ENCODE data around the gene SLC8A1.

DNA sequence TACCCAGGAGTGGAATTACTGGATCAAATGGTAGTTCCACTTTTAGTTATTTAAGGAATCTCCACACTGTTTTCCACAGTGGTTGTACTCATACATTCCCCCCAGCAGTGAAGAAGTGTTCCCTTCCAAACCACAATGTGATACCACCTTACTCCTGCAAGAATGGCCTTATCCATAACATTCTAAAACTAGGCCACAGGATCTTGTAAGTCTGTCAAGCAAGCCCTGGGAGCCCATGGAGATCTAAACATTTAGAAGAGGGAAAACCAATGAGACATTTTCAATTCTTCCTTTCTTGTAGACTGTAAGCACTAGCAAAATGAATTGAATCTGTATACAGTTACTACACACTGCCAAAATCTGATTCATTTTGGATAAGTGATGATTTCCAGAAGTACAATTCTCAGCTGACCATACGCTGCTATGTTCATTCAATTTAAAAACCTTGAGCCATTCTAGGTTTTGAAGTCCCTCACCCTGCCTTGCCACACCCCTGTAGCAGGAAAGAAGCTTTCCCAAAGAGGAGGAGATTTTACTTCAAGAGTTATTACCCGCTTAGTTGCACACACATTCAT, 149.1 kb downstream of the SLC8A1 start:
- TF ChIP-seq, protein P1, sequence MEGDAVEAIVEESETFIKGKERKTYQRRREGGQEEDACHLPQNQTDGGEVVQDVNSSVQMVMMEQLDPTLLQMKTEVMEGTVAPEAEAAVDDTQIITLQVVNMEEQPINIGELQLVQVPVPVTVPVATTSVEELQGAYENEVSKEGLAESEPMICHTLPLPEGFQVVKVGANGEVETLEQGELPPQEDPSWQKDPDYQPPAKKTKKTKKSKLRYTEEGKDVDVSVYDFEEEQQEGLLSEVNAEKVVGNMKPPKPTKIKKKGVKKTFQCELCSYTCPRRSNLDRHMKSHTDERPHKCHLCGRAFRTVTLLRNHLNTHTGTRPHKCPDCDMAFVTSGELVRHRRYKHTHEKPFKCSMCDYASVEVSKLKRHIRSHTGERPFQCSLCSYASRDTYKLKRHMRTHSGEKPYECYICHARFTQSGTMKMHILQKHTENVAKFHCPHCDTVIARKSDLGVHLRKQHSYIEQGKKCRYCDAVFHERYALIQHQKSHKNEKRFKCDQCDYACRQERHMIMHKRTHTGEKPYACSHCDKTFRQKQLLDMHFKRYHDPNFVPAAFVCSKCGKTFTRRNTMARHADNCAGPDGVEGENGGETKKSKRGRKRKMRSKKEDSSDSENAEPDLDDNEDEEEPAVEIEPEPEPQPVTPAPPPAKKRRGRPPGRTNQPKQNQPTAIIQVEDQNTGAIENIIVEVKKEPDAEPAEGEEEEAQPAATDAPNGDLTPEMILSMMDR (IDR thresholded peaks at IDR 0.05; ENCODE audit: insufficient read depth, low read depth, low read length) = no peak
- no peak for TF ChIP-seq EZH2 (IDR thresholded peaks at IDR 0.05; ENCODE audit: insufficient read depth, low read length)

All from astrocyte (in vitro differentiated cells and primary cell).